HEK293 (cell line): ENCODE data around the gene TNNI3.

ENCODE experiments used
- MZF1 ChIP-seq: fragments of 450-650 bp; formaldehyde crosslinking; IDR thresholded peaks from 2 replicates; pipeline ENCODE4 v1.5.1; 2017; ENCODE audit warnings: missing biosample characterization, missing genetic modification characterization, borderline replicate concordance
- RBAK ChIP-seq: fragments of 450-650 bp; formaldehyde crosslinking; IDR thresholded peaks from 2 replicates; pipeline ENCODE4 v1.5.1; 2016; ENCODE audit warnings: missing biosample characterization, missing genetic modification characterization
- ZBTB21 ChIP-seq: fragments of 450-650 bp; formaldehyde crosslinking; IDR thresholded peaks from 2 replicates; pipeline ENCODE4 v1.5.1; 2017; ENCODE audit warnings: missing biosample characterization, missing genetic modification characterization
- ZNF132 ChIP-seq: fragments of 450-650 bp; formaldehyde crosslinking; IDR thresholded peaks from 2 replicates; pipeline ENCODE4 v1.5.1; 2017; ENCODE audit warnings: missing biosample characterization, missing genetic modification characterization, borderline replicate concordance
- ZNF658 ChIP-seq: fragments of 450-650 bp; formaldehyde crosslinking; IDR thresholded peaks from 2 replicates; pipeline ENCODE4; 2016; ENCODE audit warnings: missing biosample characterization, missing genetic modification characterization
- TF ChIP-seq, protein P1 (sequence below): fragments of 450-650 bp; formaldehyde crosslinking; IDR thresholded peaks from 2 replicates; pipeline ENCODE4 v1.5.1; 2016; ENCODE audit warnings: missing biosample characterization, missing genetic modification characterization
- TF ChIP-seq, protein P2 (sequence below): fragments of 450-650 bp; formaldehyde crosslinking; IDR thresholded peaks from 2 replicates; pipeline ENCODE4 v1.5.1; 2016; ENCODE audit warnings: missing biosample characterization, missing genetic modification characterization
- TF ChIP-seq, protein P3 (sequence below): fragments of 450-650 bp; formaldehyde crosslinking; IDR thresholded peaks from 2 replicates; pipeline ENCODE4 v1.5.1; 2017; ENCODE audit warnings: missing biosample characterization, missing genetic modification characterization
- TF ChIP-seq, protein P4 (sequence below): fragments of 450-650 bp; formaldehyde crosslinking; IDR thresholded peaks from 2 replicates; pipeline ENCODE4 v1.5.1; 2016; ENCODE audit warnings: missing biosample characterization, missing genetic modification characterization
- TF ChIP-seq, protein P5 (sequence below): sonication (generic); formaldehyde crosslinking; IDR thresholded peaks from 2 replicates; pipeline ENCODE4 v1.8.1; 2022; ENCODE audit warnings: mild to moderate bottlenecking, moderate library complexity, missing genetic modification reagents
- TF ChIP-seq, protein P6 (sequence below): fragments of 450-650 bp; formaldehyde crosslinking; conservative IDR thresholded peaks from 2 replicates; pipeline ENCODE4 v1.5.1; 2016; ENCODE audit warnings: low read depth, missing biosample characterization, missing genetic modification characterization

DNA sequence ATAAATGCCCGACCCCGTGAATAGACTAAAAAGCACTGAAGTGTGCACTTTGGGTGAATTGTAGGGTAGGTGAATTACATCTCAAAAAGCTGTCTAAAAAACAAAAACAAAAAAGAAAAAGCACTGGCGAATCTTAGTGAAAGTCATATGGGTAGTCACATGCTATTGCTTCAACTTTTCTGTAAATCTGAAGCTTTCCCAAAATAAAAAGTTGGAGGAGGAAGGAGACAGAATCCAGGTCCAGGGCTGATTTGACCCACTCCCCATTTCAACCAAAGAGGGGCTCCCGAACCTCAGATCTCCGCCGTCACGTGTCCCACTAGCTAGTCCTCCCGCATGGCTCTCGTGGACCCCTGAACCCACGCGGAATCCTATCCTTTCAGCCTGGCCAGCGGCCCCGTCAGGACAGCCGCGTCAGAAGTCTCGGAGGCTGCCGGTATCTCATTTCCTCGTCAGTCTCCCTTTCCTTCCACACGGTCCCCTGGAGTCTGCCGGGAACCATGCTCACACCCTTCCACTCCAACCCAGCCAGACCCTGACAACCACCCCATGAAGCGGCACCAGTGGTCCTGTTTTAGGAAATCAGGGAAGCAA, 46.2 kb downstream of the TNNI3 start:
- TF ChIP-seq, protein P1, sequence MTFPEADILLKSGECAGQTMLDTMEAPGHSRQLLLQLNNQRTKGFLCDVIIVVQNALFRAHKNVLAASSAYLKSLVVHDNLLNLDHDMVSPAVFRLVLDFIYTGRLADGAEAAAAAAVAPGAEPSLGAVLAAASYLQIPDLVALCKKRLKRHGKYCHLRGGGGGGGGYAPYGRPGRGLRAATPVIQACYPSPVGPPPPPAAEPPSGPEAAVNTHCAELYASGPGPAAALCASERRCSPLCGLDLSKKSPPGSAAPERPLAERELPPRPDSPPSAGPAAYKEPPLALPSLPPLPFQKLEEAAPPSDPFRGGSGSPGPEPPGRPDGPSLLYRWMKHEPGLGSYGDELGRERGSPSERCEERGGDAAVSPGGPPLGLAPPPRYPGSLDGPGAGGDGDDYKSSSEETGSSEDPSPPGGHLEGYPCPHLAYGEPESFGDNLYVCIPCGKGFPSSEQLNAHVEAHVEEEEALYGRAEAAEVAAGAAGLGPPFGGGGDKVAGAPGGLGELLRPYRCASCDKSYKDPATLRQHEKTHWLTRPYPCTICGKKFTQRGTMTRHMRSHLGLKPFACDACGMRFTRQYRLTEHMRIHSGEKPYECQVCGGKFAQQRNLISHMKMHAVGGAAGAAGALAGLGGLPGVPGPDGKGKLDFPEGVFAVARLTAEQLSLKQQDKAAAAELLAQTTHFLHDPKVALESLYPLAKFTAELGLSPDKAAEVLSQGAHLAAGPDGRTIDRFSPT (tag by site-specific recombination), result no peak
- TF ChIP-seq, protein P2, sequence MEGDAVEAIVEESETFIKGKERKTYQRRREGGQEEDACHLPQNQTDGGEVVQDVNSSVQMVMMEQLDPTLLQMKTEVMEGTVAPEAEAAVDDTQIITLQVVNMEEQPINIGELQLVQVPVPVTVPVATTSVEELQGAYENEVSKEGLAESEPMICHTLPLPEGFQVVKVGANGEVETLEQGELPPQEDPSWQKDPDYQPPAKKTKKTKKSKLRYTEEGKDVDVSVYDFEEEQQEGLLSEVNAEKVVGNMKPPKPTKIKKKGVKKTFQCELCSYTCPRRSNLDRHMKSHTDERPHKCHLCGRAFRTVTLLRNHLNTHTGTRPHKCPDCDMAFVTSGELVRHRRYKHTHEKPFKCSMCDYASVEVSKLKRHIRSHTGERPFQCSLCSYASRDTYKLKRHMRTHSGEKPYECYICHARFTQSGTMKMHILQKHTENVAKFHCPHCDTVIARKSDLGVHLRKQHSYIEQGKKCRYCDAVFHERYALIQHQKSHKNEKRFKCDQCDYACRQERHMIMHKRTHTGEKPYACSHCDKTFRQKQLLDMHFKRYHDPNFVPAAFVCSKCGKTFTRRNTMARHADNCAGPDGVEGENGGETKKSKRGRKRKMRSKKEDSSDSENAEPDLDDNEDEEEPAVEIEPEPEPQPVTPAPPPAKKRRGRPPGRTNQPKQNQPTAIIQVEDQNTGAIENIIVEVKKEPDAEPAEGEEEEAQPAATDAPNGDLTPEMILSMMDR, result no peak
- TF ChIP-seq ZNF658 (tag by site-specific recombination) (no peak), ZNF132 (tag by site-specific recombination) (no peak), MZF1 (no peak), ZBTB21 (tag by site-specific recombination) (no peak), RBAK (tag by site-specific recombination) (no peak)
- TF ChIP-seq, protein P3, sequence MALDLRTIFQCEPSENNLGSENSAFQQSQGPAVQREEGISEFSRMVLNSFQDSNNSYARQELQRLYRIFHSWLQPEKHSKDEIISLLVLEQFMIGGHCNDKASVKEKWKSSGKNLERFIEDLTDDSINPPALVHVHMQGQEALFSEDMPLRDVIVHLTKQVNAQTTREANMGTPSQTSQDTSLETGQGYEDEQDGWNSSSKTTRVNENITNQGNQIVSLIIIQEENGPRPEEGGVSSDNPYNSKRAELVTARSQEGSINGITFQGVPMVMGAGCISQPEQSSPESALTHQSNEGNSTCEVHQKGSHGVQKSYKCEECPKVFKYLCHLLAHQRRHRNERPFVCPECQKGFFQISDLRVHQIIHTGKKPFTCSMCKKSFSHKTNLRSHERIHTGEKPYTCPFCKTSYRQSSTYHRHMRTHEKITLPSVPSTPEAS (tag by site-specific recombination), result no peak
- TF ChIP-seq, protein P4, sequence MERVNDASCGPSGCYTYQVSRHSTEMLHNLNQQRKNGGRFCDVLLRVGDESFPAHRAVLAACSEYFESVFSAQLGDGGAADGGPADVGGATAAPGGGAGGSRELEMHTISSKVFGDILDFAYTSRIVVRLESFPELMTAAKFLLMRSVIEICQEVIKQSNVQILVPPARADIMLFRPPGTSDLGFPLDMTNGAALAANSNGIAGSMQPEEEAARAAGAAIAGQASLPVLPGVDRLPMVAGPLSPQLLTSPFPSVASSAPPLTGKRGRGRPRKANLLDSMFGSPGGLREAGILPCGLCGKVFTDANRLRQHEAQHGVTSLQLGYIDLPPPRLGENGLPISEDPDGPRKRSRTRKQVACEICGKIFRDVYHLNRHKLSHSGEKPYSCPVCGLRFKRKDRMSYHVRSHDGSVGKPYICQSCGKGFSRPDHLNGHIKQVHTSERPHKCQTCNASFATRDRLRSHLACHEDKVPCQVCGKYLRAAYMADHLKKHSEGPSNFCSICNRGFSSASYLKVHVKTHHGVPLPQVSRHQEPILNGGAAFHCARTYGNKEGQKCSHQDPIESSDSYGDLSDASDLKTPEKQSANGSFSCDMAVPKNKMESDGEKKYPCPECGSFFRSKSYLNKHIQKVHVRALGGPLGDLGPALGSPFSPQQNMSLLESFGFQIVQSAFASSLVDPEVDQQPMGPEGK, result no peak
- TF ChIP-seq, protein P5, sequence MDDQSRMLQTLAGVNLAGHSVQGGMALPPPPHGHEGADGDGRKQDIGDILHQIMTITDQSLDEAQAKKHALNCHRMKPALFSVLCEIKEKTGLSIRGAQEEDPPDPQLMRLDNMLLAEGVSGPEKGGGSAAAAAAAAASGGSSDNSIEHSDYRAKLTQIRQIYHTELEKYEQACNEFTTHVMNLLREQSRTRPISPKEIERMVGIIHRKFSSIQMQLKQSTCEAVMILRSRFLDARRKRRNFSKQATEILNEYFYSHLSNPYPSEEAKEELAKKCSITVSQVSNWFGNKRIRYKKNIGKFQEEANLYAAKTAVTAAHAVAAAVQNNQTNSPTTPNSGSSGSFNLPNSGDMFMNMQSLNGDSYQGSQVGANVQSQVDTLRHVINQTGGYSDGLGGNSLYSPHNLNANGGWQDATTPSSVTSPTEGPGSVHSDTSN (CRISPR knock-in tag), result no peak
- TF ChIP-seq, protein P6, sequence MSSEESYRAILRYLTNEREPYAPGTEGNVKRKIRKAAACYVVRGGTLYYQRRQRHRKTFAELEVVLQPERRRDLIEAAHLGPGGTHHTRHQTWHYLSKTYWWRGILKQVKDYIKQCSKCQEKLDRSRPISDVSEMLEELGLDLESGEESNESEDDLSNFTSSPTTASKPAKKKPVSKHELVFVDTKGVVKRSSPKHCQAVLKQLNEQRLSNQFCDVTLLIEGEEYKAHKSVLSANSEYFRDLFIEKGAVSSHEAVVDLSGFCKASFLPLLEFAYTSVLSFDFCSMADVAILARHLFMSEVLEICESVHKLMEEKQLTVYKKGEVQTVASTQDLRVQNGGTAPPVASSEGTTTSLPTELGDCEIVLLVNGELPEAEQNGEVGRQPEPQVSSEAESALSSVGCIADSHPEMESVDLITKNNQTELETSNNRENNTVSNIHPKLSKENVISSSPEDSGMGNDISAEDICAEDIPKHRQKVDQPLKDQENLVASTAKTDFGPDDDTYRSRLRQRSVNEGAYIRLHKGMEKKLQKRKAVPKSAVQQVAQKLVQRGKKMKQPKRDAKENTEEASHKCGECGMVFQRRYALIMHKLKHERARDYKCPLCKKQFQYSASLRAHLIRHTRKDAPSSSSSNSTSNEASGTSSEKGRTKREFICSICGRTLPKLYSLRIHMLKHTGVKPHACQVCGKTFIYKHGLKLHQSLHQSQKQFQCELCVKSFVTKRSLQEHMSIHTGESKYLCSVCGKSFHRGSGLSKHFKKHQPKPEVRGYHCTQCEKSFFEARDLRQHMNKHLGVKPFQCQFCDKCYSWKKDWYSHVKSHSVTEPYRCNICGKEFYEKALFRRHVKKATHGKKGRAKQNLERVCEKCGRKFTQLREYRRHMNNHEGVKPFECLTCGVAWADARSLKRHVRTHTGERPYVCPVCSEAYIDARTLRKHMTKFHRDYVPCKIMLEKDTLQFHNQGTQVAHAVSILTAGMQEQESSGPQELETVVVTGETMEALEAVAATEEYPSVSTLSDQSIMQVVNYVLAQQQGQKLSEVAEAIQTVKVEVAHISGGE (tag by site-specific recombination), result no peak
